ENCODE measurements around the gene TNKS1BP1.

TNKS1BP1 gene

DNA sequence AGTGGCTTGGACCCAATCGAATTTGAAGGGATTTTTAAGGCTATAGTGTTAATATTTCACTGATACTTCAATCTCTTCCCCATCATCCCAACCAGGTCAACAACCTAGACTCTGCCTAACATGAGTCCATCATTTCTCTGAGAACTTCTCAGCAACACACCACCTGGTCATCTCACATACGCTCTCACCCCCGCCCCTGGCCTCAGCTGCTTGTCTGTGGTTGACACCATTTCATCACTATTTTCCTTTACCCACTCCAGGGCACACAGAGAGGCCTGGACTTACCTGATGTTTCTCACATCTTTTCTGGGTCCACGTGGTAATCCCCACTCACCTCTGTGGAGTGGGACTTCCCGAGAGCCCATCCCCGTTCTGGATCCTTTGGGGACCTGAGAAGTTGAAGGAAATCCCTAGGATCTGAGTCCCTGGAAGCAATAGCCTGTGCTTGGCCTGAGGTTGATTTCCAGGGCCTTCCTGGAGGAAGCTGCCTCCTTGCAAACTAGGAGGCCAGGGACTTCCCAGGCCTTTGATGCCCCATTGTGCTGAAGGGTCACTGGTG is 16.6 kb upstream of the TNKS1BP1 start:
- TF ChIP-seq, protein P1, sequence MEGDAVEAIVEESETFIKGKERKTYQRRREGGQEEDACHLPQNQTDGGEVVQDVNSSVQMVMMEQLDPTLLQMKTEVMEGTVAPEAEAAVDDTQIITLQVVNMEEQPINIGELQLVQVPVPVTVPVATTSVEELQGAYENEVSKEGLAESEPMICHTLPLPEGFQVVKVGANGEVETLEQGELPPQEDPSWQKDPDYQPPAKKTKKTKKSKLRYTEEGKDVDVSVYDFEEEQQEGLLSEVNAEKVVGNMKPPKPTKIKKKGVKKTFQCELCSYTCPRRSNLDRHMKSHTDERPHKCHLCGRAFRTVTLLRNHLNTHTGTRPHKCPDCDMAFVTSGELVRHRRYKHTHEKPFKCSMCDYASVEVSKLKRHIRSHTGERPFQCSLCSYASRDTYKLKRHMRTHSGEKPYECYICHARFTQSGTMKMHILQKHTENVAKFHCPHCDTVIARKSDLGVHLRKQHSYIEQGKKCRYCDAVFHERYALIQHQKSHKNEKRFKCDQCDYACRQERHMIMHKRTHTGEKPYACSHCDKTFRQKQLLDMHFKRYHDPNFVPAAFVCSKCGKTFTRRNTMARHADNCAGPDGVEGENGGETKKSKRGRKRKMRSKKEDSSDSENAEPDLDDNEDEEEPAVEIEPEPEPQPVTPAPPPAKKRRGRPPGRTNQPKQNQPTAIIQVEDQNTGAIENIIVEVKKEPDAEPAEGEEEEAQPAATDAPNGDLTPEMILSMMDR (IDR thresholded peaks at IDR 0.05; ENCODE audit: borderline replicate concordance, extremely low read depth, low read length, poor library complexity, severe bottlenecking), result no peak
- TF ChIP-seq EZH2 (IDR thresholded peaks at IDR 0.05; ENCODE audit: borderline replicate concordance, low read depth, low read length, severe bottlenecking), result no peak
- Histone ChIP-seq H3K36me3 (ENCODE audit: insufficient read depth, low read length) (no peaks in the 10 kb centered on the region), H3K9ac (ENCODE audit: low read depth, low read length) (no peak overlapping the region), H3K4me3 (ENCODE audit: low read depth in 1 of 2, low read length in 2 of 2) (no peak overlapping the region), H2AFZ (ENCODE audit: low read depth, low read length) (no peak overlapping the region), H4K20me1 (ENCODE audit: insufficient read depth, low read length) (no peaks in the 10 kb centered on the region), H3K4me2 (ENCODE audit: insufficient read depth, low read length) (no peak overlapping the region), H3K27me3 (ENCODE audit: insufficient read depth, low read length, poor library complexity) (peaks cover 6% of the 10 kb centered on the region), H3K27ac (ENCODE audit: low read length) (no peak overlapping the region), H3K9me3 (ENCODE audit: insufficient read depth, low read length, severe bottlenecking) (no peaks in the 10 kb centered on the region), H3K4me1 (ENCODE audit: insufficient read depth, low read length) (peaks cover 6% of the 10 kb centered on the region), H3K79me2 (ENCODE audit: insufficient read depth, low read length) (peaks cover 5% of the 10 kb centered on the region)
- ATAC-seq (ENCODE audit: insufficient read depth, low read depth) (no peak), DNase-seq (no peak)

DNA sequence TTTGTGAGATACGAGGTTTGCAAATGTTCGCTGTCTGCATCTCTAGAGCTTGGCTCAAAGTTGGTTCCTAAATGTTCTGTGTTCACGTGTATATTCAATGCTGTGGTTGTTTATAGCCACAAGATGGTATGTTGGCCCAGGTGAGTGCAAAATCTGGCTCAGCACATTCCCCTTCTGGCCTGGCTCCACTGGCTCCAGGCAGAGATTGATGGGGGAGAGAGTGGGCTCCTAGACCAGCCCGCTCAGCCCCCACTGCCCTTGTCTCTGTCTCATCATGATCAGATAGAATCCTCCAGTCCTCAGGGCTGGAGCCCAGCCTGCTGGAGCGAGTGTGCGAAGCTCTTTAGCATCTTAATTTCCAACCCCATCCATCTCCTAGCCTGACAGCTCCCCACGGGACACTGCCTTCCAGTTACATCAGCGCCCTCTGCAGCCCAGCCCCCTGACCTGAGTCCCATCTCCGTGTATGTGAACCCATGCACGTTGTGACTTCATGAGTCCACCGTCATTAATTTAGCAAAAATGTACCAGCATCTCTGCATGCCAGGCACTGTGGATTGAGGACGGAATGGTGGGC is 15.4 kb upstream of the TNKS1BP1 start:
- Histone ChIP-seq H3K4me3 (ENCODE audit: low read depth in 1 of 2, low read length in 2 of 2) (no peak overlapping the region), H3K79me2 (ENCODE audit: insufficient read depth, low read length) (peaks cover 16% of the 10 kb centered on the region), H3K9me3 (ENCODE audit: insufficient read depth, low read length, severe bottlenecking) (no peaks in the 10 kb centered on the region), H3K27me3 (ENCODE audit: insufficient read depth, low read length, poor library complexity) (peaks cover 6% of the 10 kb centered on the region), H4K20me1 (ENCODE audit: insufficient read depth, low read length) (no peaks in the 10 kb centered on the region), H3K4me1 (ENCODE audit: insufficient read depth, low read length) (peaks cover 10% of the 10 kb centered on the region), H3K9ac (ENCODE audit: low read depth, low read length) (no peak overlapping the region), H2AFZ (ENCODE audit: low read depth, low read length) (no peak overlapping the region), H3K36me3 (ENCODE audit: insufficient read depth, low read length) (no peaks in the 10 kb centered on the region; the same call in 1 of the 2 replicates), H3K27ac (ENCODE audit: low read length) (no peak overlapping the region), H3K4me2 (ENCODE audit: insufficient read depth, low read length) (no peak overlapping the region)
- TF ChIP-seq EZH2 (IDR thresholded peaks at IDR 0.05; ENCODE audit: borderline replicate concordance, low read depth, low read length, severe bottlenecking), result no peak
- TF ChIP-seq, protein P1 (IDR thresholded peaks at IDR 0.05; ENCODE audit: borderline replicate concordance, extremely low read depth, low read length, poor library complexity, severe bottlenecking), result peak; percentile 49
- DNase-seq (no peak), ATAC-seq (ENCODE audit: insufficient read depth, low read depth) (no peak)

DNA sequence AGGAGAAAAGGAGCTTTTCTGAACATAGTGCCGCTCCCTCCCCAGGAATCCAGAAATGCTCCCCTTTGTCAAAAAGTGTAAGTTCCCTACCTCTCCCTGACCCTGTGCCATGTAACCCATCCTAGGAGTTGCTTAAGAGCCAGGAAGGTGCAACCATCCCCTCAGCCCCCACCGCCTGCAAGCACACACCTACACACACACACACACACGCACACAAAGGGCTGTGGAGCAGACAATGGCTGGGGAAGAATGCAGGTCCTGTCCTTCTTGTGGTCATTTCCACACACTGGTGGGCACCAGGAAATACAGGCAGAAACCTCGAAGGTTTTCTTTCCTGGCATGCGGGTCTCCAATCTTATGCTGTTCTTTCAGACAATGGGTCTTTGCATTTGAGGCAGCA is 14.6 kb upstream of the TNKS1BP1 start:
- peaks cover 6% of the 10 kb centered on the region for H3K27me3 ChIP-seq (ENCODE audit: insufficient read depth, low read length, poor library complexity)
- peaks cover 24% of the 10 kb centered on the region for H3K79me2 ChIP-seq (ENCODE audit: insufficient read depth, low read length)
- TF ChIP-seq EZH2 (IDR thresholded peaks at IDR 0.05; ENCODE audit: borderline replicate concordance, low read depth, low read length, severe bottlenecking), result no peak
- TF ChIP-seq, protein P1 (IDR thresholded peaks at IDR 0.05; ENCODE audit: borderline replicate concordance, extremely low read depth, low read length, poor library complexity, severe bottlenecking), result no peak
- H3K9me3 ChIP-seq (ENCODE audit: insufficient read depth, low read length, severe bottlenecking), result no peaks in the 10 kb centered on the region
- H3K36me3 ChIP-seq (ENCODE audit: insufficient read depth, low read length), result peaks cover 3% of the 10 kb centered on the region
- H3K27ac ChIP-seq (ENCODE audit: low read length), result no peak overlapping the region
- no peak overlapping the region for H2AFZ ChIP-seq (ENCODE audit: low read depth, low read length)
- H3K4me2 ChIP-seq (ENCODE audit: insufficient read depth, low read length), result no peak overlapping the region
- no peak overlapping the region for H3K9ac ChIP-seq (ENCODE audit: low read depth, low read length)
- H3K4me1 ChIP-seq (ENCODE audit: insufficient read depth, low read length), result peaks cover 17% of the 10 kb centered on the region
- DNase-seq (no peak), ATAC-seq (ENCODE audit: insufficient read depth, low read depth) (no peak)
- no peak overlapping the region for H3K4me3 ChIP-seq (ENCODE audit: low read depth in 1 of 2, low read length in 2 of 2)
- H4K20me1 ChIP-seq (ENCODE audit: insufficient read depth, low read length), result no peaks in the 10 kb centered on the region

Measured in DND-41 (cell line).